Endothelial cell of umbilical vein (primary cell): ENCODE results near the gene NF1. TPM values are rescaled to one million over a fixed set of nuclear protein-coding genes. Genes with fewer than 3 reads are reported as not detected.

Source experiments
- BruUV-seq: library from RNA; stranded (reverse); fragments of 400-500 nt; replicated peaks from 2 replicates; lab custom pipeline; 2021; lab: Mats Ljungman, UMichigan
- CTCF ChIA-PET: fragments of 300-600, 350-600 bp; sonication (Branson Sonifier 250); formaldehyde crosslinking; loops from one replicate; lab custom pipeline; 2021; ENCODE audit warnings: antibody characterized with exemption, inconsistent platforms; lab: Charles Lee
- POLR2A ChIA-PET: fragments of 300-600, 350-600 bp; sonication (Branson Sonifier 250); formaldehyde crosslinking; loops from one replicate; lab custom pipeline; 2021; ENCODE audit warnings: antibody characterized with exemption, inconsistent platforms; lab: Charles Lee
- DNase-seq: peaks from one replicate; pipeline ENCODE4 v3.0.0-alpha.2; 2011; ENCODE audit warnings: low read depth, low spot score
- FAIRE-seq: peaks from 2 replicates; lab custom pipeline; 2011; peaks lifted over from hg19 to GRCh38; lab: Jason Lieb, UNC
- H2AFZ ChIP-seq: 2 replicates; pipeline ENCODE4 v1.6.0; 2012; ENCODE audit warnings: low read depth, low read length, control low read depth, inconsistent platforms
- H3K27ac ChIP-seq: 2 replicates; pipeline ENCODE4 v1.5.1; 2011; ENCODE audit warnings: low read depth, mild to moderate bottlenecking, control low read depth, low read length, moderate library complexity; ENCODE audit not compliant: insufficient read depth
- H3K27me3 ChIP-seq, 2 experiments: 2 replicates each; pipeline versions ENCODE4 v1.6.0 to v1.6.1; 2011; ENCODE audit warnings: low read length in 2 of 2, mixed read lengths in 1 of 2; ENCODE audit not compliant: control insufficient read depth in 2 of 2, insufficient read depth in 2 of 2
- H3K36me3 ChIP-seq, 2 experiments: 2 replicates in 1 of 2; 3 replicates in 1 of 2; pipeline ENCODE4 v1.5.1; 2011; ENCODE audit warnings: low read length in 2 of 2, mild to moderate bottlenecking in 1 of 2, moderate library complexity in 1 of 2; ENCODE audit not compliant: control insufficient read depth in 2 of 2, insufficient read depth in 2 of 2; ENCODE audit errors: extremely low read depth in 1 of 2
- H3K4me1 ChIP-seq: 3 replicates; pipeline ENCODE4 v1.5.1; 2011; ENCODE audit warnings: mild to moderate bottlenecking, low read length; ENCODE audit not compliant: control insufficient read depth, insufficient read depth; ENCODE audit errors: extremely low read depth
- H3K4me2 ChIP-seq: 2 replicates; pipeline ENCODE4 v1.6.1; 2011; ENCODE audit warnings: low read length, control low read depth, mixed read lengths; ENCODE audit not compliant: insufficient read depth
- H3K4me3 ChIP-seq, 3 experiments: fragments of 200-600 bp in 1 of 3; sonication (generic), shearing (Covaris generic) in 1 of 3; replicated peaks in 1 of 3; 2 replicates each; pipeline ENCODE4 v1.5.1; 2011 to 2016; ENCODE audit warnings: control low read depth in 3 of 3, low read length in 3 of 3, mild to moderate bottlenecking in 2 of 3, inconsistent platforms in 1 of 3, low read depth in 1 of 3, moderate library complexity in 1 of 3; ENCODE audit not compliant: insufficient read depth in 1 of 3
- H3K79me2 ChIP-seq: 2 replicates; pipeline ENCODE4 v1.6.0; 2012; ENCODE audit warnings: low read length, inconsistent platforms; ENCODE audit not compliant: control insufficient read depth, insufficient read depth
- H3K9ac ChIP-seq: replicated peaks from 2 replicates; pipeline ENCODE3; 2011; ENCODE audit warnings: low read length, control low read depth; ENCODE audit not compliant: insufficient read depth; ENCODE audit errors: extremely low read depth
- H3K9me1 ChIP-seq: replicated peaks from 3 replicates; pipeline ENCODE4 v1.6.0; 2011; ENCODE audit warnings: mild to moderate bottlenecking, low read length; ENCODE audit not compliant: control insufficient read depth, insufficient read depth; ENCODE audit errors: extremely low read depth
- H3K9me3 ChIP-seq: replicated peaks from 2 replicates; pipeline ENCODE4 v1.5.1; 2012; ENCODE audit warnings: low read length, inconsistent platforms; ENCODE audit not compliant: control insufficient read depth, insufficient read depth
- H4K20me1 ChIP-seq: replicated peaks from 2 replicates; pipeline ENCODE3; 2011; ENCODE audit warnings: mild to moderate bottlenecking, low read length; ENCODE audit not compliant: control insufficient read depth, insufficient read depth; ENCODE audit errors: extremely low read depth
- CTCF ChIP-seq, 2 donors: IDR thresholded peaks; 1 replicate in 1 of 2; 2 replicates in 1 of 2; pipeline ENCODE4 v1.5.1; 2011; ENCODE audit warnings: low read length in 2 of 2, mild to moderate bottlenecking in 2 of 2, moderate library complexity in 2 of 2, control low read depth in 1 of 2, inconsistent platforms in 1 of 2, low read depth in 1 of 2; ENCODE audit not compliant: insufficient read depth in 1 of 2; ENCODE audit errors: extremely low read depth in 1 of 2
- EZH2 ChIP-seq: IDR thresholded peaks from 2 replicates; pipeline ENCODE4 v1.6.1; 2012; ENCODE audit warnings: borderline replicate concordance, low read depth, mild to moderate bottlenecking, moderate library complexity, low read length, inconsistent platforms; ENCODE audit not compliant: severe bottlenecking
- FOS ChIP-seq: IDR thresholded peaks from 2 replicates; pipeline ENCODE4 v1.6.1; 2011; ENCODE audit warnings: mild to moderate bottlenecking, low read length, moderate library complexity, borderline replicate concordance; ENCODE audit not compliant: insufficient read depth
- GATA2 ChIP-seq: IDR thresholded peaks from 2 replicates; pipeline ENCODE4 v1.7.0; 2011; ENCODE audit warnings: low read depth, mild to moderate bottlenecking, moderate library complexity, mixed read lengths, low read length; ENCODE audit not compliant: insufficient read length, insufficient read depth
- JUN ChIP-seq: IDR thresholded peaks from 2 replicates; pipeline ENCODE4 v1.6.1; 2011; ENCODE audit warnings: borderline replicate concordance, low read depth; ENCODE audit not compliant: insufficient read length, insufficient read depth
- MYC ChIP-seq: IDR thresholded peaks from one replicate; pipeline ENCODE4 v1.6.1; 2011; ENCODE audit warnings: mild to moderate bottlenecking, low read depth, low read length
- POLR2A ChIP-seq: IDR thresholded peaks from 2 replicates; pipeline ENCODE4 v1.6.1; 2012; ENCODE audit warnings: low read depth, mild to moderate bottlenecking, control low read depth, low read length
- POLR2AphosphoS5 ChIP-seq: IDR thresholded peaks from 2 replicates; pipeline ENCODE4 v1.6.1; 2012; ENCODE audit warnings: low read depth, mild to moderate bottlenecking, control low read depth, low read length, moderate library complexity; ENCODE audit not compliant: insufficient read depth
- dilution Hi-C: fragments of 300-500 bp; cut with MboI; formaldehyde crosslinking; loops from one replicate; pipeline ENCODE4 v1.15.0; 2019; ENCODE audit warnings: low sequenced_read_pairs; ENCODE audit not compliant: extremely low pct_ligation_motif_present
- intact Hi-C: fragments of 100-400 bp; cut with micrococcal nuclease; formaldehyde crosslinking; loops from one replicate; pipeline ENCODE4 v1.10.0; 2022
- polyA plus RNA-seq, 4 experiments: library from polyadenylated mRNA; depleted of rRNA in 3 of 4; stranded (reverse) in 3 of 4; unstranded in 1 of 4; fragments of >200 nt; gene quantifications; 2 replicates each; pipeline versions ENCODE4 v1.2.1 to v1.2.3, GENCODE V29; 2011 to 2012; ENCODE audit warnings: missing spikeins in 1 of 4
- total RNA-seq: library from RNA; stranded (reverse); gene quantifications from 2 replicates; pipeline ENCODE4 v1.2.3, GENCODE V29; 2021
- TF ChIP-seq, protein P1 (sequence below): IDR thresholded peaks from 2 replicates; pipeline ENCODE4 v1.6.1; 2011; ENCODE audit not compliant: insufficient read depth, insufficient read length

Gene NF1
- total and polyA plus RNA-seq, 2 donors (not counting 3 experiments of a cell fraction or from before 2014, with no cell fraction given): 13.7 to 42.4 TPM

DNA sequence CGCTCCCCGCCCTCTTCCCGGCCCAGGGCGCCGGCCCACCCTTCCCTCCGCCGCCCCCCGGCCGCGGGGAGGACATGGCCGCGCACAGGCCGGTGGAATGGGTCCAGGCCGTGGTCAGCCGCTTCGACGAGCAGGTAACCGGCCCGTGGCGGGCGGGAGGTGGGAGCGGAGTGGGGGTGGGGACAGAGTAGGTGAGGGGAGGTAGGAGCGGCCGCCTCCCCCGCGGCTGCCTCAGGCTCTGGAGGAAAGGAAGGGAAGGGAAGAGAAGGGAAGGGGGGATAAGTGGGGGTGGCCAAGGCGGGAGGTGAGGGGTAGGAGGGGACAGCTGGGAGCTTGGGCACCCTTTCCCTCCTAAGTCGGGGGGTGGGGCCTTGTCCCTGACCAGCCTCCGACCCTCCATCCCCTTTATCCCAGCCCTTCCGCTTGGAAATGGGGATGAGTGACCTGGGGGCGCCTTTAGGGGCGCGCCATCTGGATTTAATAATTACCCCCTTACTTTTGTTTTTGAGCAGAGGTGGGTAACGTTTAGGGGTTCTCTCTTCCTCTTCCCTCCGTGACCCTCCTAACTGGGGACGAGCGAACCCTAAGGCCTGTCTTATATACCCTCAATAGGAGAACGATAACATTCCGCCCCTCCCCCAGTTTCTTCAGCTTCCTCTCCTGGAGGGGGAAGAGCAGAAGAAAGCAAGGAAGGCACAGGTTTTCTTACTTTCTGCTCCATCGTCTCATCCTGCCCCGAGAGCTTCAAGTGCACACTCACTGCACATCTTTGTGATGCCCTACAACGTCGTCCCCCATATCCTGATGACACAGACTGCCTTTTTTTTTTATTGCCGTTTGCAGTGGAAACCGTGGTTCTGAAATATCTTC, 694 bp downstream of the NF1 start:
- dilution Hi-C loops (no loop called here), intact Hi-C loops (loop anchor here (1.0 to 10.0 kb wide), 3 partner anchors 8 to 759 kb away; partner anchors contain the start of gene COPRS)
- CTCF ChIA-PET: interaction anchor here (1.0 to 1.8 kb wide), 4 partner anchors 12 to 119 kb away, joined by 3 read pairs; no protein-coding TSS in a partner anchor
- Histone ChIP-seq H3K4me3 (peak overlapping the region; percentile 79 to 99 (median 88)), H3K4me1 (peaks cover 10% of the 10 kb centered on the region), H3K36me3 (no peaks in the 10 kb centered on the region), H3K9me1 (no peaks in the 10 kb centered on the region), H3K4me2 (peak overlapping the region; percentile 90), H3K9ac (peak overlapping the region; percentile 85), H3K27ac (peak overlapping the region; percentile 71), H2AFZ (peak overlapping the region; percentile 66), H3K9me3 (no peaks in the 10 kb centered on the region), H4K20me1 (no peaks in the 10 kb centered on the region), H3K79me2 (peaks cover 40% of the 10 kb centered on the region), H3K27me3 (no peaks in the 10 kb centered on the region)
- POLR2A ChIA-PET: interaction anchor here (1.0 kb wide), 1 partner anchor 87 kb away, joined by 3 read pairs; no protein-coding TSS in a partner anchor
- TSS peak; percentile 57 for BruUV-seq
- FAIRE-seq: peak; percentile 54
- TF ChIP-seq GATA2 (no peak), POLR2AphosphoS5 (no peak), CTCF (IDR thresholded peaks at IDR 0.05; ENCODE audit: extremely low read depth in 1 of 2, insufficient read depth in 1 of 2, low read depth in 1 of 2, low read length in 2 of 2) (no peak), JUN (no peak), POLR2A (no peak), EZH2 (no peak), FOS (no peak), MYC (no peak)
- TF ChIP-seq, protein P1, sequence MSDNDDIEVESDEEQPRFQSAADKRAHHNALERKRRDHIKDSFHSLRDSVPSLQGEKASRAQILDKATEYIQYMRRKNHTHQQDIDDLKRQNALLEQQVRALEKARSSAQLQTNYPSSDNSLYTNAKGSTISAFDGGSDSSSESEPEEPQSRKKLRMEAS: no peak
- peak; percentile 47 for DNase-seq
